Liver (tissue), 9 donors: ENCODE results near the gene PIAS1. TPM values are rescaled to one million over a fixed set of nuclear protein-coding genes. Genes with fewer than 3 reads are reported as not detected.

Experiments
- DNase-seq: peaks from one replicate; pipeline ENCODE4 v3.0.0-alpha.2; 2017; ENCODE audit warnings: low spot score
- H3K27ac ChIP-seq, 2 donors: one replicate each; pipeline ENCODE4 v1.7.0; 2013; ENCODE audit warnings: inconsistent platforms in 2 of 2, low read length in 2 of 2, control low read depth in 1 of 2, low read depth in 1 of 2, mild to moderate bottlenecking in 1 of 2
- H3K27me3 ChIP-seq, 4 donors: one replicate each; pipeline versions ENCODE4 v1.6.1 to v1.7.0; 2013; ENCODE audit warnings: low read length in 3 of 4, inconsistent platforms in 1 of 4, mild to moderate bottlenecking in 1 of 4, moderate library complexity in 1 of 4; ENCODE audit not compliant: control insufficient read depth in 4 of 4, insufficient read depth in 4 of 4
- H3K36me3 ChIP-seq, 4 donors: one replicate each; pipeline versions ENCODE4 v1.6.1 to v1.7.0; 2013; ENCODE audit warnings: low read length in 3 of 4, mild to moderate bottlenecking in 3 of 4, low read depth in 1 of 4, moderate library complexity in 1 of 4; ENCODE audit not compliant: control insufficient read depth in 4 of 4, insufficient read depth in 3 of 4
- H3K4me1 ChIP-seq, 4 donors: one replicate each; pipeline versions ENCODE4 v1.6.1 to v1.7.0; 2013; ENCODE audit warnings: low read length in 3 of 4, mild to moderate bottlenecking in 3 of 4, moderate library complexity in 1 of 4; ENCODE audit not compliant: control insufficient read depth in 4 of 4, insufficient read depth in 4 of 4
- H3K4me3 ChIP-seq, 3 donors: one replicate each; pipeline versions ENCODE4 v1.6.1 to v1.7.0; 2013; ENCODE audit warnings: low read length in 3 of 3, control low read depth in 1 of 3, low read depth in 1 of 3, mild to moderate bottlenecking in 1 of 3
- H3K9ac ChIP-seq, 2 donors: one replicate each; pipeline ENCODE4 v1.7.0; 2013; ENCODE audit warnings: low read length in 2 of 2, mild to moderate bottlenecking in 2 of 2, moderate library complexity in 2 of 2, control low read depth in 1 of 2, low read depth in 1 of 2
- H3K9me3 ChIP-seq, 4 donors: one replicate each; pipeline versions ENCODE4 v1.6.1 to v1.7.0; 2013; ENCODE audit warnings: low read length in 3 of 4; ENCODE audit not compliant: control insufficient read depth in 4 of 4
- EGR1 ChIP-seq, 2 donors: IDR thresholded peaks; 2 replicates each; pipeline ENCODE4 v1.6.1; 2016 to 2018; ENCODE audit warnings: antibody characterized with exemption in 2 of 2, low read depth in 2 of 2
- FOXA2 ChIP-seq: IDR thresholded peaks from 2 replicates; pipeline ENCODE4 v1.6.1; 2016; ENCODE audit warnings: antibody characterized with exemption
- GABPA ChIP-seq, 2 donors: IDR thresholded peaks in 1 of 2; conservative IDR thresholded peaks in 1 of 2; 2 replicates each; pipeline ENCODE4 v1.6.1; 2016; ENCODE audit warnings: antibody characterized with exemption in 2 of 2, mild to moderate bottlenecking in 1 of 2, moderate library complexity in 1 of 2
- HNF4A ChIP-seq, 2 donors: conservative IDR thresholded peaks; 2 replicates each; pipeline ENCODE4 v1.6.1; 2016; ENCODE audit warnings: antibody characterized with exemption in 2 of 2, mild to moderate bottlenecking in 2 of 2
- HNF4G ChIP-seq: IDR thresholded peaks from 2 replicates; pipeline ENCODE4 v1.6.1; 2016; ENCODE audit warnings: antibody characterized with exemption
- JUND ChIP-seq, 2 donors: IDR thresholded peaks; 2 replicates each; pipeline ENCODE4 v1.6.1; 2016; ENCODE audit warnings: antibody characterized with exemption in 2 of 2
- RAD21 ChIP-seq, 2 donors: IDR thresholded peaks; 2 replicates each; pipeline ENCODE4 v1.6.1; 2016; ENCODE audit warnings: antibody characterized with exemption in 2 of 2, mild to moderate bottlenecking in 2 of 2
- RXRA ChIP-seq, 2 donors: IDR thresholded peaks; 2 replicates each; pipeline ENCODE4 v1.6.1; 2017 to 2018; ENCODE audit warnings: antibody characterized with exemption in 2 of 2, mild to moderate bottlenecking in 1 of 2
- SP1 ChIP-seq: IDR thresholded peaks from 2 replicates; pipeline ENCODE4 v1.6.1; 2018; ENCODE audit warnings: antibody characterized with exemption, mild to moderate bottlenecking
- TAF1 ChIP-seq: conservative IDR thresholded peaks from 2 replicates; pipeline ENCODE4 v1.6.1; 2016; ENCODE audit warnings: antibody characterized with exemption, mild to moderate bottlenecking
- YY1 ChIP-seq: IDR thresholded peaks from 2 replicates; pipeline ENCODE4 v1.6.1; 2016; ENCODE audit warnings: antibody characterized with exemption, mild to moderate bottlenecking
- WGBS: extraction: QIAGEN DNeasy Blood & Tissue Kit; methylation state at CpG from one replicate; pipeline ENCODE4 v1.1.7; 2013; 5-methylcytosine and 5-hydroxymethylcytosine counted together
- polyA plus RNA-seq, 2 donors: library from polyadenylated mRNA; stranded (reverse) in 1 of 2; unstranded in 1 of 2; fragments of 200-250 nt in 1 of 2; fragments of >200 nt in 1 of 2; fragmentation: Nextera tagmentation in 1 of 2; extraction: Ambion mirVana in 1 of 2; gene quantifications; one replicate each; pipeline versions ENCODE4 v1.2.1 to v1.2.3, GENCODE V29; 2013 to 2015
- total RNA-seq, 2 donors: library from RNA; depleted of rRNA; stranded (reverse); fragments of >200 nt; gene quantifications; one replicate each; pipeline ENCODE4 v1.2.3, GENCODE V29; 2014
- TF ChIP-seq, protein P1 (sequence below): IDR thresholded peaks from 2 replicates; pipeline ENCODE4 v1.6.1; 2016; ENCODE audit warnings: antibody characterized with exemption
- TF ChIP-seq, protein P2 (sequence below): IDR thresholded peaks from 2 replicates; pipeline ENCODE4 v1.6.1; 2016; ENCODE audit warnings: antibody characterized with exemption
- TF ChIP-seq, protein P3 (sequence below): IDR thresholded peaks from 2 replicates; pipeline ENCODE4 v1.6.1; 2016; ENCODE audit warnings: antibody characterized with exemption, mild to moderate bottlenecking
- TF ChIP-seq, protein P4 (sequence below): IDR thresholded peaks from 2 replicates; pipeline ENCODE4 v1.6.1; 2016; ENCODE audit warnings: antibody characterized with exemption
- TF ChIP-seq, protein P5 (sequence below): fragments of 150-350 bp; IDR thresholded peaks from 2 replicates; pipeline ENCODE4 v1.5.1; 2017; ENCODE audit warnings: improper control_type of control experiment, low read depth, low read length; ENCODE audit not compliant: missing input control
- donor health status: healthy.
- donor health status: healthy.
- donor health status: healthy.
- donor health status: healthy.
- donor health status: healthy.

The PIAS1 gene
- total and polyA plus RNA-seq, 4 donors: 5.6 to 18.8 (median 13.2) TPM

DNA sequence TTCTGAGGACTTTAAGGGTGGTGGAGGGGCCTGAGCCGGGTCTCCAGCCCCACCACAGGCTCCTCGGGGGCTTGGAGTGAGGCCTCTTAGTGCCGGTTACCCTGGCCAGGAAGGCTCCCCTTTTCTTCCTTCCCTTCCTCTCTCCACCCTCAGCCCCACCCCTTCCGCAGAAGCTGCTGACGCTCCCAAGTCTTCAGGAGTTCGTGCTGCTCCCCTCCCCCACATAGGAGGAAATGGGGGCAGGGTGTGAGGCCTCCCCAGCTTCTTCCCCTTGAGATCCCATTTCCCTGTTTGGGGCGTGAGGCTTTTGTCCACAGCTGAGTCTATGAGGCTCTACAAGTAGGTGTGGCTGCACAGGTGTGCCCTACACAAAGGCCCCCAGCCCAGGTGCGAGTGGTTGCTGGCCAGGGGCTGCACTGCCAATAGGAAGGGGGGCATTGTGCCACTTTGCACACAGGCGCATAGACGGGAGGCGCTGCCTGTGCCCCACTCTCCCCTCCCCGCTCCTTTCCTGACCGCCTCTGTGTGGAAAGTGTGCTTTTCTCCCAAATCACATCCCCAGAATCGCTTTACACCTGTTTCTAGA lies 151.9 kb downstream of the PIAS1 start (continued):
- TF ChIP-seq EGR1 (IDR thresholded peaks at IDR 0.05; ENCODE audit: low read depth in 2 of 2) (no peak), RXRA (IDR thresholded peaks at IDR 0.05) (no peak), YY1 (no peak)

DNA sequence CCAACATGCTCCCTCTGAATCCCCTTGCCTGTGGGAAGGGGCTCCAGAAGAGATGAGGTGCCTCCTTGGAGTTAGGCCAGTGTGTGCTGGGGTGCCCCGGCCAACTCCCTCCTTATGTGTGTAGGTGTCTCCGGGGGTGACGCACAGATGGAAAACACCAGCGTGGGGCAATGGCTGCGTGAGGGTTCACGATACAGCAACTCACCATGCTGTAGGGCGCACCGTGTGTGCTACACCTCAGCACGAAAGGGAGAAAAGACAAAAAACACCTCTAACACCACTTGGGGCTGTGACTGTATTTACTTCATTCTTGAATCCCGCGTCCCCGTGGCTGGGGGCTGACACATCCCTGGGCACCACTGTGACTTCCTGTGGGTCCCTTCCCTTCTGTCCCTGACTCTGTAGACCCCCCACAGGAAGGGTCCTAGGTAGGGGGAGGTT lies 152.6 kb downstream of the PIAS1 start:
- peak; percentile 29 for DNase-seq
- Histone ChIP-seq H3K9me3 (no peaks in the 10 kb centered on the region), H3K36me3 (no peaks in the 10 kb centered on the region), H3K4me1 (peaks cover 11 to 31% (median 20%) of the 10 kb centered on the region in 4 donors), H3K9ac (no peak overlapping the region), H3K4me3 (no peak overlapping the region), H3K27me3 (no peaks in the 10 kb centered on the region), H3K27ac (no peak overlapping the region)
- no peak for TF ChIP-seq YY1
- no peak for TF ChIP-seq RAD21 (IDR thresholded peaks at IDR 0.05)
- TF ChIP-seq, protein P1, sequence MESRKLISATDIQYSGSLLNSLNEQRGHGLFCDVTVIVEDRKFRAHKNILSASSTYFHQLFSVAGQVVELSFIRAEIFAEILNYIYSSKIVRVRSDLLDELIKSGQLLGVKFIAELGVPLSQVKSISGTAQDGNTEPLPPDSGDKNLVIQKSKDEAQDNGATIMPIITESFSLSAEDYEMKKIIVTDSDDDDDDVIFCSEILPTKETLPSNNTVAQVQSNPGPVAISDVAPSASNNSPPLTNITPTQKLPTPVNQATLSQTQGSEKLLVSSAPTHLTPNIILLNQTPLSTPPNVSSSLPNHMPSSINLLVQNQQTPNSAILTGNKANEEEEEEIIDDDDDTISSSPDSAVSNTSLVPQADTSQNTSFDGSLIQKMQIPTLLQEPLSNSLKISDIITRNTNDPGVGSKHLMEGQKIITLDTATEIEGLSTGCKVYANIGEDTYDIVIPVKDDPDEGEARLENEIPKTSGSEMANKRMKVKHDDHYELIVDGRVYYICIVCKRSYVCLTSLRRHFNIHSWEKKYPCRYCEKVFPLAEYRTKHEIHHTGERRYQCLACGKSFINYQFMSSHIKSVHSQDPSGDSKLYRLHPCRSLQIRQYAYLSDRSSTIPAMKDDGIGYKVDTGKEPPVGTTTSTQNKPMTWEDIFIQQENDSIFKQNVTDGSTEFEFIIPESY: no peak
- no peak for TF ChIP-seq GABPA (IDR thresholded peaks at IDR 0.05 in 1 of 2, conservative IDR thresholded peaks at IDR 0.05 in 1 of 2)
- TF ChIP-seq SP1: no peak
- no peak for TF ChIP-seq EGR1 (IDR thresholded peaks at IDR 0.05; ENCODE audit: low read depth in 2 of 2)
- TF ChIP-seq JUND (IDR thresholded peaks at IDR 0.05): no peak
- TF ChIP-seq TAF1: no peak
- WGBS: 96% methylated on average over 12 of the region's 12 CpGs

DNA sequence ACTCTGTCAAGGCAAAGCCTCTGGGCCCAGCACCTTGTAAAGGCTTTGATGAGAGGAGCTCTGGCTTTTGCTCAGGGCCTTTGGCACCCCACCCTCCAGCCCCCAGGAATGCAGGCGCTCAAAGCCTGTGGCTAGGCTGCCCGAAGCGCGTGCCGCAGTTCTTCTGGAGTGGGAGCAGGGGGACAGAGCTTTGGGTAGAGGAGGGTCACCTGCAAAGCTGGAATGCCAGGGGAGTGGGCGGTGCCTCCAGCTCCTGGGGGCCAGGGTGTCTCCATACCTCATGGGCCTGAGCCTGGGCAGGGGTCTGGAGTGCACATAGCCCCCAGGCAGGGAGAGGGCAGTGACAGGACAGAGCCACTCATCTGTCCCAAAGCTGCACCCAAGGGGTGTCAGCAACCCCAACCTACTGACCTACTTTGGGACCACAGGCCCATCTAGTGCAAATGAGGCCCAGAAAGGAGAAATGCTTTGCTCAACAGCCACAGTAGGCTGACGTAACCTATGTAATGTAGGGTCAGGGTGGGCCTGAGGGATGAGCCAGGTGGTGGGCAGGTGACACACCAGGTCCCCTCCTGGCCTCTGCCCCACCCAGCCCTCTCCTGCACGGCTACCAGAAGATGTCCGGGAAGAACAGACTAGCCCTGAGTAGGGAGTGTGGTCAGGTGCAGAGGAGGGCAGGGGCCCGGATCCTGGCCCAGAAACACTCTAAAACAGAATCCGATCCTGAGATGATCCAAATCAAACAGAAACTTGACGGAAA lies 153.2 kb downstream of the PIAS1 start:
- no peak for TF ChIP-seq SP1
- TF ChIP-seq, protein P1: no peak
- TF ChIP-seq, protein P2, sequence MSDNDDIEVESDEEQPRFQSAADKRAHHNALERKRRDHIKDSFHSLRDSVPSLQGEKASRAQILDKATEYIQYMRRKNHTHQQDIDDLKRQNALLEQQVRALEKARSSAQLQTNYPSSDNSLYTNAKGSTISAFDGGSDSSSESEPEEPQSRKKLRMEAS: no peak
- TF ChIP-seq, protein P3, sequence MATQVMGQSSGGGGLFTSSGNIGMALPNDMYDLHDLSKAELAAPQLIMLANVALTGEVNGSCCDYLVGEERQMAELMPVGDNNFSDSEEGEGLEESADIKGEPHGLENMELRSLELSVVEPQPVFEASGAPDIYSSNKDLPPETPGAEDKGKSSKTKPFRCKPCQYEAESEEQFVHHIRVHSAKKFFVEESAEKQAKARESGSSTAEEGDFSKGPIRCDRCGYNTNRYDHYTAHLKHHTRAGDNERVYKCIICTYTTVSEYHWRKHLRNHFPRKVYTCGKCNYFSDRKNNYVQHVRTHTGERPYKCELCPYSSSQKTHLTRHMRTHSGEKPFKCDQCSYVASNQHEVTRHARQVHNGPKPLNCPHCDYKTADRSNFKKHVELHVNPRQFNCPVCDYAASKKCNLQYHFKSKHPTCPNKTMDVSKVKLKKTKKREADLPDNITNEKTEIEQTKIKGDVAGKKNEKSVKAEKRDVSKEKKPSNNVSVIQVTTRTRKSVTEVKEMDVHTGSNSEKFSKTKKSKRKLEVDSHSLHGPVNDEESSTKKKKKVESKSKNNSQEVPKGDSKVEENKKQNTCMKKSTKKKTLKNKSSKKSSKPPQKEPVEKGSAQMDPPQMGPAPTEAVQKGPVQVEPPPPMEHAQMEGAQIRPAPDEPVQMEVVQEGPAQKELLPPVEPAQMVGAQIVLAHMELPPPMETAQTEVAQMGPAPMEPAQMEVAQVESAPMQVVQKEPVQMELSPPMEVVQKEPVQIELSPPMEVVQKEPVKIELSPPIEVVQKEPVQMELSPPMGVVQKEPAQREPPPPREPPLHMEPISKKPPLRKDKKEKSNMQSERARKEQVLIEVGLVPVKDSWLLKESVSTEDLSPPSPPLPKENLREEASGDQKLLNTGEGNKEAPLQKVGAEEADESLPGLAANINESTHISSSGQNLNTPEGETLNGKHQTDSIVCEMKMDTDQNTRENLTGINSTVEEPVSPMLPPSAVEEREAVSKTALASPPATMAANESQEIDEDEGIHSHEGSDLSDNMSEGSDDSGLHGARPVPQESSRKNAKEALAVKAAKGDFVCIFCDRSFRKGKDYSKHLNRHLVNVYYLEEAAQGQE: no peak
- no peak for TF ChIP-seq HNF4G
- TF ChIP-seq, protein P4, sequence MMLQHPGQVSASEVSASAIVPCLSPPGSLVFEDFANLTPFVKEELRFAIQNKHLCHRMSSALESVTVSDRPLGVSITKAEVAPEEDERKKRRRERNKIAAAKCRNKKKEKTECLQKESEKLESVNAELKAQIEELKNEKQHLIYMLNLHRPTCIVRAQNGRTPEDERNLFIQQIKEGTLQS: no peak
- TF ChIP-seq FOXA2: no peak
- TF ChIP-seq RXRA (IDR thresholded peaks at IDR 0.05): no peak
- TF ChIP-seq HNF4A (conservative IDR thresholded peaks at IDR 0.05): no peak
- TF ChIP-seq JUND (IDR thresholded peaks at IDR 0.05): no peak
- TF ChIP-seq, protein P5, sequence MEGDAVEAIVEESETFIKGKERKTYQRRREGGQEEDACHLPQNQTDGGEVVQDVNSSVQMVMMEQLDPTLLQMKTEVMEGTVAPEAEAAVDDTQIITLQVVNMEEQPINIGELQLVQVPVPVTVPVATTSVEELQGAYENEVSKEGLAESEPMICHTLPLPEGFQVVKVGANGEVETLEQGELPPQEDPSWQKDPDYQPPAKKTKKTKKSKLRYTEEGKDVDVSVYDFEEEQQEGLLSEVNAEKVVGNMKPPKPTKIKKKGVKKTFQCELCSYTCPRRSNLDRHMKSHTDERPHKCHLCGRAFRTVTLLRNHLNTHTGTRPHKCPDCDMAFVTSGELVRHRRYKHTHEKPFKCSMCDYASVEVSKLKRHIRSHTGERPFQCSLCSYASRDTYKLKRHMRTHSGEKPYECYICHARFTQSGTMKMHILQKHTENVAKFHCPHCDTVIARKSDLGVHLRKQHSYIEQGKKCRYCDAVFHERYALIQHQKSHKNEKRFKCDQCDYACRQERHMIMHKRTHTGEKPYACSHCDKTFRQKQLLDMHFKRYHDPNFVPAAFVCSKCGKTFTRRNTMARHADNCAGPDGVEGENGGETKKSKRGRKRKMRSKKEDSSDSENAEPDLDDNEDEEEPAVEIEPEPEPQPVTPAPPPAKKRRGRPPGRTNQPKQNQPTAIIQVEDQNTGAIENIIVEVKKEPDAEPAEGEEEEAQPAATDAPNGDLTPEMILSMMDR: no peak
- Histone ChIP-seq H3K27ac (no peak overlapping the region), H3K4me3 (no peak overlapping the region), H3K27me3 (no peaks in the 10 kb centered on the region), H3K4me1 (peaks cover 11 to 31% (median 20%) of the 10 kb centered on the region in 4 donors), H3K9me3 (no peaks in the 10 kb centered on the region), H3K9ac (no peak overlapping the region), H3K36me3 (no peaks in the 10 kb centered on the region)
- peak; percentile 28 for DNase-seq
- 86% methylated on average over 12 of the region's 12 CpGs for whole genome bisulfite sequencing
